Retinal pigment epithelial cell (primary cell): ENCODE results near the gene AFF2.
"Not testable (repeated sequence)": the region's sequence is repeated elsewhere in the genome, so short reads cannot be mapped to it uniquely, and the experiment has no call there.

Source experiments
- DNase-seq: peaks from one replicate; pipeline ENCODE4 v3.0.0-alpha.2; 2010; ENCODE audit warnings: low read depth
- H3K4me3 ChIP-seq: 2 replicates; pipeline ENCODE4 v1.5.1; 2011; ENCODE audit warnings: mild to moderate bottlenecking, low read length, control low read depth, moderate library complexity
- CTCF ChIP-seq: conservative IDR thresholded peaks from 2 replicates; pipeline ENCODE4 v1.5.1; 2011; ENCODE audit warnings: low read depth, low read length, control low read depth, inconsistent platforms

AFF2 gene

GRCh38 chrX:148658115-148658730 lies 157.8 kb downstream of the AFF2 start:
- no peak for DNase-seq
- no peak overlapping the region for H3K4me3 ChIP-seq
- TF ChIP-seq CTCF, result no peak

- H3K4me3 ChIP-seq, result no peak overlapping the region
- DNase-seq, result no peak
- no peak for TF ChIP-seq CTCF
Observed at GRCh38 chrX:148659481-148659880, 159.1 kb downstream of the AFF2 start.

DNA sequence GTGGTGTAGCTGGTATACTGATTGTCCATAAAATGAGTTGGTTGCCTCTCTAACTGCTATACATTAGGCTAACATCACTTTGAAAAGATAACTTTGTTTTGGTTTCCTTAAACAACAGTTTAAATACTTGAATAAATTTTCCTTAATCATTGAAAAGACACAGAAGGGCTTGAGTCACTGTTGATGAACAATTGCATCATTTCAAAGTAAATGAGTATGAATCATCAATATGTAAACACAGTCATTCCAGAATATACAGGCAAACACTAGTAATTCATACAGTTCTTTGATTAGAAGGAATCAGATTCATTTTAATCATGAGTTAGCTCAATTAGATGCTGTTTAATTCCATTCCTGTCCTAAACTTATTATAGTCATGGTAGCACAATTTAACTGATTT lies 160.6 kb downstream of the AFF2 start:
- DNase-seq, result no peak
- no peak for TF ChIP-seq CTCF
- H3K4me3 ChIP-seq, result no peak overlapping the region

DNA sequence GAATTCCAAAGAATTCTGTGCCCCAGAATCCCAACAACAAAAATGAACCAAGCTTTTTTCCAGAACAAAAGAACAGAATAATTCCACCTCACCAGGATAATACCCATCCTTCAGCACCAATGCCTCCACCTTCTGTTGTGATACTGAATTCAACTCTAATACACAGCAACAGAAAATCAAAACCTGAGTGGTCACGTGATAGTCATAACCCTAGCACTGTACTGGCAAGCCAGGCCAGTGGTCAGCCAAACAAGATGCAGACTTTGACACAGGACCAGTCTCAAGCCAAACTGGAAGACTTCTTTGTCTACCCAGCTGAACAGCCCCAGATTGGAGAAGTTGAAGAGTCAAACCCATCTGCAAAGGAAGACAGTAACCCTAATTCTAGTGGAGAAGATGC lies 161.6 kb downstream of the AFF2 start:
- TF ChIP-seq CTCF, result no peak

DNA sequence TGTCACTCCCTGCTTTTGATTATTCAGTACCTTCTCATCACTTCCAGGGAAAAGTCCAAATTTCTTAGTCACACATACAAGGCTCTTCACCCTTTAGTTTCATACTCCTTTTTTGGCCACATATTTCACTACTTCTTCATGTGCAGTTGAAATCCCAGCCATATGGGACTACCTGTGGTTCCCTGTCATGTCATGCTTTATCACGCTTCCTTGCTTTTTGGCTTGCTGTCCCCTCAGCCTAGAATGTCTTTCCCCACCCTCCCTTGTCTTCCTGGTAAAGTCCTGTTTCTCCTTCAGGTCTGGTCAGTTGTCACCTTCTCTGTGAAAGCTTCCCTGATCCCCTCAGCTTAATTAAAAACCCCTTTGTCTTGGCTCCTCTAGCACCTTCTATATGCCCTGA lies 163.8 kb downstream of the AFF2 start:
- no peak for TF ChIP-seq CTCF
- DNase-seq, result no peak

More for the DNA sequence above, 161.6 kb downstream of the AFF2 start:
- no peak for DNase-seq
- H3K4me3 ChIP-seq, result no peak overlapping the region

GRCh38 chrX:148664995-148665394 lies 164.6 kb downstream of the AFF2 start:
- DNase-seq, result no peak
- TF ChIP-seq CTCF, result no peak
- no peak overlapping the region for H3K4me3 ChIP-seq

More for the DNA sequence above, 163.8 kb downstream of the AFF2 start:
- H3K4me3 ChIP-seq, result no peak overlapping the region

DNA sequence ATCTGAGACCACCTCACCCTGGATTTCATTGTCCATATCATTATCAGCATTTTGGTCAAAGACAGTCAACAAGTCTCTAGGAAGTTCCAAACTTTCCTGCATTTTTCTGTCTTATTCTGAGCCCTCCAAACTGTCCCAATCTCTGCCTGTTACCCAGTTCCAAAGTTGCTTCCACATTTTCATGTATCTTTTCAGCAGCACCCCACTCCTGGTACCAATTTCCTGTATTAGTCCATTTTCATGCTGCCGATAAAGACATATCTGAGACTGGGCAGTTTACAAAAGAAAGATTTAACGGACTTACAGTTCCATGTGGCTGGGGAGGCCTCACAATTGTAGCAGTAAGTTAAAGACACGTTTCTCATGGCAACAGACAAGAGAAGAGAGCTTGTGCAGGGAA lies 168.8 kb downstream of the AFF2 start:
- not testable (repeated sequence) for DNase-seq, H3K4me3 ChIP-seq
